ENCODE data around the gene LHX8.

Gene LHX8

GRCh38 chr1:75136921-75137641 is 2.9 kb downstream of the LHX8 start:
- H3K4me3 ChIP-seq (ENCODE audit: low read depth, low read length) = no peak overlapping the region
- ChIA-PET CTCF (interaction anchor here (1.5 kb wide), 1 partner anchor 365 kb away, joined by 4 read pairs; no protein-coding TSS in a partner anchor), POLR2A (no interaction called here)
- TF ChIP-seq CTCF (IDR thresholded peaks at IDR 0.05; ENCODE audit: insufficient read depth, low read length, missing control alignments) = no peak
- DNase-seq (ENCODE audit: low read depth, low spot score) = no peak

- ChIA-PET CTCF (no interaction called here), POLR2A (no interaction called here)
- H3K4me3 ChIP-seq (ENCODE audit: low read depth, low read length) = no peak overlapping the region
- no peak for TF ChIP-seq CTCF (IDR thresholded peaks at IDR 0.05; ENCODE audit: insufficient read depth, low read length, missing control alignments)
- no peak for DNase-seq (ENCODE audit: low read depth, low spot score)
Measured at GRCh38 chr1:75152092-75152491, 17.9 kb downstream of the LHX8 start.

- no peak for DNase-seq (ENCODE audit: low read depth, low spot score)
- CTCF ChIA-PET = no interaction called here
- TF ChIP-seq CTCF (IDR thresholded peaks at IDR 0.05; ENCODE audit: insufficient read depth, low read length, missing control alignments) = no peak
- no peak overlapping the region for H3K4me3 ChIP-seq (ENCODE audit: low read depth, low read length)
- POLR2A ChIA-PET = no interaction called here
Measured at GRCh38 chr1:75159154-75159553, 25.0 kb downstream of the LHX8 start.

- no peak for TF ChIP-seq CTCF (IDR thresholded peaks at IDR 0.05; ENCODE audit: insufficient read depth, low read length, missing control alignments)
- CTCF ChIA-PET = no interaction called here
- POLR2A ChIA-PET = no interaction called here
- H3K4me3 ChIP-seq (ENCODE audit: low read depth, low read length) = no peak overlapping the region
- DNase-seq (ENCODE audit: low read depth, low spot score) = no peak
Measured at GRCh38 chr1:75165264-75165663, 31.1 kb downstream of the LHX8 start.

GRCh38 chr1:75166821-75167220 is 32.6 kb downstream of the LHX8 start:
- ChIA-PET CTCF (no interaction called here), POLR2A (no interaction called here)
- no peak for TF ChIP-seq CTCF (IDR thresholded peaks at IDR 0.05; ENCODE audit: insufficient read depth, low read length, missing control alignments)
- no peak for DNase-seq (ENCODE audit: low read depth, low spot score)
- H3K4me3 ChIP-seq (ENCODE audit: low read depth, low read length) = no peak overlapping the region

GRCh38 chr1:75170011-75170410 is 35.8 kb downstream of the LHX8 start:
- no peak for TF ChIP-seq CTCF (IDR thresholded peaks at IDR 0.05; ENCODE audit: insufficient read depth, low read length, missing control alignments)
- ChIA-PET POLR2A (no interaction called here), CTCF (no interaction called here)
- DNase-seq (ENCODE audit: low read depth, low spot score) = no peak
- H3K4me3 ChIP-seq (ENCODE audit: low read depth, low read length) = no peak overlapping the region
